NCI-H82 treated with DMSO at 0.1 percent for 48 hours (cell line): ENCODE measurements around the gene DEFB131A.
"Not testable (repeated sequence)": the region's sequence is repeated elsewhere in the genome, so short reads cannot be mapped to it uniquely, and the experiment has no call there.

Experiments
- DNase-seq: peaks from one replicate; lab custom pipeline; 2025; ENCODE audit not compliant: unreplicated experiment; lab: John Stamatoyannopoulos, UW

The DEFB131A gene

GRCh38 chr4:9494256-9495035 is 50.2 kb downstream of the DEFB131A start:
- not testable (repeated sequence) for DNase-seq

DNA sequence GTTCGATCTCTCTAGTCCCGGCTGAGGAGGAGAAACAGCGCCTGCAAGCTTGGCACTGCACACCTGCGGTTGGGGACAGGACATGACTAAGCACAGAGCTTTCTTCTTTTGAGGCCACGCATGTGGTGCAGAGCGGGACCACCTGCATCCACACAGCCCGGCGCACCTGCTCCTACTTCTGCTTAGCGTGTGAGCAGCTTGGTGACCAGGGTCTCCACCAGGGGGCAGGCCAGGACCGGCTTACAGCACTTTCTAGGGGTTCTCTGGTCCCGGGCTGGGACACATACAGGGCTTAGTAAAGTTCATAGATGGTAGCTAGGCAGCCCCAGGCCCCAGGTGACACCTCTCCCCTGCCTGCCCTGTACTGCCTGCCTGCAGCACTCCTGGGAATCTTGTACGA is 51.2 kb downstream of the DEFB131A start:
- not testable (repeated sequence) for DNase-seq

- DNase-seq = not testable (repeated sequence)
These were observed 53.6 kb downstream of the DEFB131A start for GRCh38 chr4:9497575-9498467.

- not testable (repeated sequence) for DNase-seq
These were observed 54.3 kb downstream of the DEFB131A start for GRCh38 chr4:9498468-9499040.

DNA sequence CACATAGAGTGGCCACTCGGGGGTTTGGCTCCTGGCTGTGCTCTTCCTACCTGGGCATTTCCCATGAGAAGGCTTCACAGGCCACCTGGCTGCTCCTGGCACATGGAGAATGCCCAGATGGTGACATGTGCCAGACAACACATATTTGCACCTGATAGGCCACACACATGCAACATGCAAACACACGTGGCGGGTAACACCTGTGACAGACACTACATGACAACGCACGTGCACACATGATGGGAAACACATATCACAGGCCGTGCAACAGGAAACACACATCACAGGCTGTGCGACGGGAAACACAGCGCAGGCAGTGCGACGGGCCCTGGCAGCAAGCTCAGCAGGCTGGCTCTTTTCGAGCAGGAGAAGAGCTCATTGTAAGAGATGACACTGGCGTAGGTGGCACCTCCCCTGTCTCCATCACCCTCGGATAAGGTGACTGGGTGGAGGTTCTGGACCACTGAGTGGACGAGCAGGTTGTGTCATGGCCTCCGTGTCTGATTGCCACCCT is 55.8 kb downstream of the DEFB131A start:
- DNase-seq = not testable (repeated sequence)
